GM20000 (cell line): ENCODE measurements around the gene CAMKV.
A peak's percentile ranks its signal among the peaks of the same experiment; 100 is the strongest.
"Not testable (repeated sequence)": the region's sequence is repeated elsewhere in the genome, so short reads cannot be mapped to it uniquely, and the experiment has no call there.

Source experiments
- DNase-seq: peaks from one replicate; pipeline ENCODE4 v3.0.0; 2012; ENCODE audit warnings: low spot score
- TF ChIP-seq, protein P1 (sequence below): IDR thresholded peaks from 2 replicates; pipeline ENCODE4 v1.5.1; 2012; ENCODE audit warnings: mild to moderate bottlenecking, control low read depth; ENCODE audit errors: extremely low read depth, missing control alignments

Gene CAMKV, protein sequence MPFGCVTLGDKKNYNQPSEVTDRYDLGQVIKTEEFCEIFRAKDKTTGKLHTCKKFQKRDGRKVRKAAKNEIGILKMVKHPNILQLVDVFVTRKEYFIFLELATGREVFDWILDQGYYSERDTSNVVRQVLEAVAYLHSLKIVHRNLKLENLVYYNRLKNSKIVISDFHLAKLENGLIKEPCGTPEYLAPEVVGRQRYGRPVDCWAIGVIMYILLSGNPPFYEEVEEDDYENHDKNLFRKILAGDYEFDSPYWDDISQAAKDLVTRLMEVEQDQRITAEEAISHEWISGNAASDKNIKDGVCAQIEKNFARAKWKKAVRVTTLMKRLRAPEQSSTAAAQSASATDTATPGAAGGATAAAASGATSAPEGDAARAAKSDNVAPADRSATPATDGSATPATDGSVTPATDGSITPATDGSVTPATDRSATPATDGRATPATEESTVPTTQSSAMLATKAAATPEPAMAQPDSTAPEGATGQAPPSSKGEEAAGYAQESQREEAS

GRCh38 chr3:49869525-49870126, at the start of gene CAMKV:
Gene CAMKV, minus strand, starts transcription at chr3:49869906. Its CDS starts 7,518 bp downstream, at chr3:49862388.
- TF ChIP-seq, protein P1, sequence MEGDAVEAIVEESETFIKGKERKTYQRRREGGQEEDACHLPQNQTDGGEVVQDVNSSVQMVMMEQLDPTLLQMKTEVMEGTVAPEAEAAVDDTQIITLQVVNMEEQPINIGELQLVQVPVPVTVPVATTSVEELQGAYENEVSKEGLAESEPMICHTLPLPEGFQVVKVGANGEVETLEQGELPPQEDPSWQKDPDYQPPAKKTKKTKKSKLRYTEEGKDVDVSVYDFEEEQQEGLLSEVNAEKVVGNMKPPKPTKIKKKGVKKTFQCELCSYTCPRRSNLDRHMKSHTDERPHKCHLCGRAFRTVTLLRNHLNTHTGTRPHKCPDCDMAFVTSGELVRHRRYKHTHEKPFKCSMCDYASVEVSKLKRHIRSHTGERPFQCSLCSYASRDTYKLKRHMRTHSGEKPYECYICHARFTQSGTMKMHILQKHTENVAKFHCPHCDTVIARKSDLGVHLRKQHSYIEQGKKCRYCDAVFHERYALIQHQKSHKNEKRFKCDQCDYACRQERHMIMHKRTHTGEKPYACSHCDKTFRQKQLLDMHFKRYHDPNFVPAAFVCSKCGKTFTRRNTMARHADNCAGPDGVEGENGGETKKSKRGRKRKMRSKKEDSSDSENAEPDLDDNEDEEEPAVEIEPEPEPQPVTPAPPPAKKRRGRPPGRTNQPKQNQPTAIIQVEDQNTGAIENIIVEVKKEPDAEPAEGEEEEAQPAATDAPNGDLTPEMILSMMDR: no peak
- peak; percentile 55 for DNase-seq

DNA sequence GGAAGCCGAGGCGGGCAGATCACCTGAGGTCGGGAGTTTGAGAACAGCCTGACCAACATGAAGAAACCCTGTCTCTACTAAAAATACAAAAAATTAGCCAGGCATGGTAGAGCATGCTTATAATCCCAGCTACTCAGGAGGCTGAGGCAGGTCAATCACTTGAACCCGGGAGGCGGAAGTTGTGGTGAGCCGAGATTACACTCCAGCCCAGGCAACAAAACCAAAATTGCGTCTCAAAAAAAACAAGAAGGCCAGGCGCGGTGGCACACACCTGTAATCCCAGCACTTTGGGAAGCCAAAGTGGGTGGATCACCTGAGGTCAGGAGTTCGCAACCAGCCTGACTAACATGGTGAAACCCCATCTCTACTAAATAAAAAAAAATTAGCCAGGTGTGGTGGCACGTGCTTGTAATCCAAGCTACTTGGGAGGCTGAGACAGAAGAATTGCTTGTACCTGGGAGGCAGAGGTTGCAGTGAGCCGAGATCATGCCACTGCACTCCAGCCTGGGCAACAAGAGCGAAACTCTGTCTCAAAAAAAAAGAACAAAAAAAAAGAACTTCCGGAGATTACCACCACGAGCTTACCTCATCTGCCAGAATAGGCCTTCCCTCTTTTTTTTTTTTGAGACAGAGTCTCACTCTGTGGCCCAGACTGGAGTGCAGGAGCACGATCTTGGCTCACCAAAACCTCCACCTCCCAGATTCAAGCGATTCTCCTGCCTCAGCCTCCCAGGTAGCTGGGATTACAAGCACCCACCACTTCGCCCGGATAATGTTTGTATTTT, 48.3 kb upstream of the CAMKV start:
- DNase-seq: not testable (repeated sequence)

DNA sequence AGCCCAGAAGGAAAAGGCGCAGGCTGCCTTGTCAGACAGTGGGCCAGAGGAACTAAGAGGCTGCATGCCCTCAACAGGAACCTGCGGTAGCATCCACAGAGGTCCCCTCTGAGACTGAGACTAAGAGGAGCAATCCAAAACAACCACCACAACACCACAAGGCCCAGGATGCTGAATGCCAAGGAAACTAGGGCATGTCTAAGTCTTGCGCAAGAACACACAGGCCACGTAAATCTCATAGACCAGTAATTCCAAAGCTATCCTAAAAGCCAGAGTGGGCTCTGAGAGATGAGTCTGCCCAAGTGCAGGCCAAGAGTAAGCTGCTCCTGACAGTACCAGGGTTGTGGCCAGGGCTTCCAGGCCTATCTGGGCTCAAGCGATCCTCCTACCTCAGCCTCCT, 47.0 kb upstream of the CAMKV start:
- no peak for DNase-seq
- TF ChIP-seq, protein P1: no peak

- no peak for DNase-seq
- TF ChIP-seq, protein P1: no peak
These were observed 45.2 kb upstream of the CAMKV start for GRCh38 chr3:49914906-49915305.

- TF ChIP-seq, protein P1: no peak
- DNase-seq: no peak
These were observed 43.2 kb upstream of the CAMKV start for GRCh38 chr3:49912881-49913281.

GRCh38 chr3:49911611-49912010, 41.9 kb upstream of the CAMKV start:
- TF ChIP-seq, protein P1: no peak
- DNase-seq: no peak

GRCh38 chr3:49911124-49911420, 41.4 kb upstream of the CAMKV start:
- no peak for DNase-seq
- TF ChIP-seq, protein P1: no peak
